GM18505 (cell line): ENCODE results near the gene SCFD1.
"Not testable (repeated sequence)": the region's sequence is repeated elsewhere in the genome, so short reads cannot be mapped to it uniquely, and the experiment has no call there.

Experiments
- ATAC-seq: cut with Tn5 transposase; IDR thresholded peaks from one replicate; pipeline ENCODE4 v1.9.1; 2021; ENCODE audit not compliant: unreplicated experiment
- POLR2A ChIP-seq: IDR thresholded peaks from 4 replicates; pipeline ENCODE4 v1.6.1; 2011; ENCODE audit warnings: borderline replicate concordance; ENCODE audit not compliant: insufficient read depth, insufficient read length; ENCODE audit errors: extremely low read depth

Gene SCFD1

GRCh38 chr14:30596935-30597334, 25.2 kb upstream of the SCFD1 start:
- no peak for TF ChIP-seq POLR2A
- no peak for ATAC-seq

- no peak for ATAC-seq
- TF ChIP-seq POLR2A, result no peak
Measured at GRCh38 chr14:30597504-30597903, 24.6 kb upstream of the SCFD1 start.

GRCh38 chr14:30600922-30601918, 20.9 kb upstream of the SCFD1 start:
- TF ChIP-seq POLR2A, result no peak
- no peak for ATAC-seq

GRCh38 chr14:30603402-30603801, 18.7 kb upstream of the SCFD1 start:
- ATAC-seq, result no peak
- no peak for TF ChIP-seq POLR2A

GRCh38 chr14:30604696-30605095, 17.4 kb upstream of the SCFD1 start:
- ATAC-seq, result not testable (repeated sequence)

- no peak for TF ChIP-seq POLR2A
- ATAC-seq, result no peak
Measured at GRCh38 chr14:30607156-30607780, 14.9 kb upstream of the SCFD1 start.

- no peak for TF ChIP-seq POLR2A
Measured at GRCh38 chr14:30608533-30609006, 13.5 kb upstream of the SCFD1 start.

GRCh38 chr14:30610787-30611343, 11.3 kb upstream of the SCFD1 start:
- no peak for TF ChIP-seq POLR2A
- no peak for ATAC-seq

More at GRCh38 chr14:30608533-30609006, 13.5 kb upstream of the SCFD1 start:
- ATAC-seq, result no peak

GRCh38 chr14:30614155-30614554, 8.0 kb upstream of the SCFD1 start:
- ATAC-seq, result no peak
- no peak for TF ChIP-seq POLR2A

- TF ChIP-seq POLR2A, result no peak
- ATAC-seq, result peak; percentile 38
Measured at GRCh38 chr14:30620178-30620577, 1.9 kb upstream of the SCFD1 start.

- TF ChIP-seq POLR2A, result peak; percentile 37
- no peak for ATAC-seq
Measured at GRCh38 chr14:30621354-30621939, 672 bp upstream of the SCFD1 start.

- no peak for ATAC-seq
- TF ChIP-seq POLR2A, result no peak
Measured at GRCh38 chr14:30623412-30624131, 1.5 kb downstream of the SCFD1 start.

- no peak for TF ChIP-seq POLR2A
- no peak for ATAC-seq
Measured at GRCh38 chr14:30624132-30624423, 2.0 kb downstream of the SCFD1 start.

- TF ChIP-seq POLR2A, result no peak
- ATAC-seq, result no peak
Measured at GRCh38 chr14:30625533-30625932, 3.4 kb downstream of the SCFD1 start.

GRCh38 chr14:30629432-30629831, 7.3 kb downstream of the SCFD1 start:
- not testable (repeated sequence) for ATAC-seq
